ENCODE measurements around the gene NEMP2. TPM values are rescaled to one million over a fixed set of nuclear protein-coding genes. Genes with fewer than 3 reads are reported as not detected.

NEMP2 gene
- total RNA-seq, 2 donors from 2014 or later = 3.2 to 3.6 TPM

DNA sequence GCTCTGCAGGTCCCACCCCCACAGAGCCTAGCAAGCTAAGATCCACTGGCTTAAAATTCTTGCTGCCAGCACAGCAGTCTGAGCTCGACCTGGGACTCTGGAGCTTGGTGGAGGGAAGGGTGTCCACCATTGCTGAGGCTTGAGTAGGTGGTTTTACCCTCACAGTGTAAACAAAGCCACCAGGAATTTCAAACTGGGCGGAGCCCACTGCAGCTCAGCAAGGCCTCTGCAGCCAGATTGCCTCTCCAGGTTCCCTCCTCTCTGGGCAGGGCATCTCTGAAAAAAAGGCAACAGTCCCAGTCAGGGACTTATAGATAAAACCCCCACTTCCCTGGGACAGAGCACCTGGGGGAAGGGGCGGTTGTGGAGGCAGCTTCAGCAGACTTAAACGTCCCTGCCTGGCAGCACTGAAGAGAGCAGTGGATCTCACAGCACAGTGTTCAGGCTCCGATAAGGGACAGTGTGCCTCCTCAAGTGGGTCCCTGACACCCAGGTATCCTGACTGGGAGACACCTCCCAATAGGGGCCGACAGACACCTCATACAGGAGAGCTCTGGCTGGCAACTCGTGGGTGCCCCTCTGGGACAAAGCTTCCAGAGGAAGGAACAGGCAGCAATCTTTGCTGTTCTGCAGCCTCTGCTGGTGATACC, 20.0 kb upstream of the NEMP2 start:
- Histone ChIP-seq H3K36me3 (no peaks in the 10 kb centered on the region), H3K4me3 (no peak overlapping the region), H3K4me1 (ENCODE audit: control insufficient read depth in 1 of 2, low read depth in 2 of 2) (no peaks in the 10 kb centered on the region), H3K27me3 (replicated peaks; ENCODE audit: insufficient read depth) (no peaks in the 10 kb centered on the region), H3K9me3 (no peaks in the 10 kb centered on the region), H3K27ac (no peak overlapping the region)
- ATAC-seq (ENCODE audit: insufficient number of reproducible peaks, low FRiP score, low read depth) (no peak), DNase-seq (ENCODE audit: low spot score) (no peak)
- TF ChIP-seq, protein P1, sequence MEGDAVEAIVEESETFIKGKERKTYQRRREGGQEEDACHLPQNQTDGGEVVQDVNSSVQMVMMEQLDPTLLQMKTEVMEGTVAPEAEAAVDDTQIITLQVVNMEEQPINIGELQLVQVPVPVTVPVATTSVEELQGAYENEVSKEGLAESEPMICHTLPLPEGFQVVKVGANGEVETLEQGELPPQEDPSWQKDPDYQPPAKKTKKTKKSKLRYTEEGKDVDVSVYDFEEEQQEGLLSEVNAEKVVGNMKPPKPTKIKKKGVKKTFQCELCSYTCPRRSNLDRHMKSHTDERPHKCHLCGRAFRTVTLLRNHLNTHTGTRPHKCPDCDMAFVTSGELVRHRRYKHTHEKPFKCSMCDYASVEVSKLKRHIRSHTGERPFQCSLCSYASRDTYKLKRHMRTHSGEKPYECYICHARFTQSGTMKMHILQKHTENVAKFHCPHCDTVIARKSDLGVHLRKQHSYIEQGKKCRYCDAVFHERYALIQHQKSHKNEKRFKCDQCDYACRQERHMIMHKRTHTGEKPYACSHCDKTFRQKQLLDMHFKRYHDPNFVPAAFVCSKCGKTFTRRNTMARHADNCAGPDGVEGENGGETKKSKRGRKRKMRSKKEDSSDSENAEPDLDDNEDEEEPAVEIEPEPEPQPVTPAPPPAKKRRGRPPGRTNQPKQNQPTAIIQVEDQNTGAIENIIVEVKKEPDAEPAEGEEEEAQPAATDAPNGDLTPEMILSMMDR (IDR thresholded peaks at IDR 0.05) = no peak

DNA sequence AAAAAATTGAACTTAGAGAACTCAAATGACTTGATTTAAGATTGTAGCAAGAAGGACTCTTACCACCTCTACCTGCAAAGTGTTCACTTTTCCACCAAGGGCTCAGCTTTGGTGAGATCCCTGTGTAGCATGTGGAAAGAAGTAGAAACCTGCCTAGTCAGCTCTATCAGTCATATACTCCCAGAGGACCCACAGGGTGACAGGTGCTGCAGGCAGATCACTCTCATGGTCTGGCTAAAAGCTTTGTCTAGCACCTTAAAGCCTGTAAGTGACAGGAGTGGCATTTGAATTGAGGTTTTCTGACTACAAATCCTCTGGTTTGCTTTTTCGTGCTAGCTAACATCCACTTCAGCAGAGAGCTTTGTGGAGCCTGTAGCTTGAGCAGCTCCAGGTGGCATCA, 18.7 kb upstream of the NEMP2 start:
- ATAC-seq (ENCODE audit: insufficient number of reproducible peaks, low FRiP score, low read depth) = no peak
- TF ChIP-seq, protein P1 (IDR thresholded peaks at IDR 0.05) = no peak
- H3K27me3 ChIP-seq (replicated peaks; ENCODE audit: insufficient read depth) = no peaks in the 10 kb centered on the region

DNA sequence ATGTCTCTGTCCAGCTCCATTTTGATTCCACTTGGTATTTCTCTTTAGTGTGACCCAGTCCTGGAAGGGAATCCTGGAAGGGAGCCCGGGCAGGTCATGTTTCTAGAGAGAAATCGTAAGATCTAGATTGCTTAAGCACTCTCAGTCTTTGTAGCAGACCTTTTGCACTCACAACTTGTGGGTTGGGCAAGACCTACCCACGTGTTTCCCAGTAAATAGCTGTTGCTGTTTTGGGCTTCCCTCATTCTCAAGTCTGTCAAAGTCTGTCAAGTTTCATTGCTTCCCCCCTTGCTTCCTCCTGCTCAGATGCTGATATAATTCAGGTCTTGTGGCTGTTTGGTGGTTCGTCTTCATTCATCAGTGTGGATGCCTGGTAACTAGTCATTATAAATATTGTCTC, 17.4 kb upstream of the NEMP2 start:
- TF ChIP-seq, protein P1 (IDR thresholded peaks at IDR 0.05) = no peak

More for the DNA sequence above, 18.7 kb upstream of the NEMP2 start:
- Histone ChIP-seq H3K4me3 (no peak overlapping the region), H3K4me1 (ENCODE audit: control insufficient read depth in 1 of 2, low read depth in 2 of 2) (no peaks in the 10 kb centered on the region), H3K27ac (no peak overlapping the region), H3K36me3 (no peaks in the 10 kb centered on the region), H3K9me3 (no peaks in the 10 kb centered on the region)
- no peak for DNase-seq (ENCODE audit: low spot score)

DNA sequence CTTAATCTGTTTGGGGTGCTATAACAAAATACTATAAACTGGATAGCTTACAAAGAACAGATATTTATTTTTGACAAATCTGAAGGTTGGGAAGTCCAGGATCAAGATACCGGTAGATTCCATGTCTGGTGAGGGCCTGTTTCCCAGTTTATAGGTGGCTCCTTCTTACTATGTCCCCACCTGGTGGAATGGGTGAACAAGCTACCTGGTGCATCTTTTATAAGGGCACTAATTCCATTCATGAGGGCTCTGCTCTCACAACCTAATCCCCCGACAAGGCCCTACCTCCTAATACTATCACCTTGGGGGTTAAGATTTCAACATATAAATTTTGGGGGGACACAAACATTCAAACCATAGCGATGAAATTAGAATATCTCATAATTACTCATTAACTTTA, 15.6 kb upstream of the NEMP2 start:
- Histone ChIP-seq H3K36me3 (no peaks in the 10 kb centered on the region), H3K4me3 (no peak overlapping the region), H3K9me3 (no peaks in the 10 kb centered on the region), H3K4me1 (ENCODE audit: control insufficient read depth in 1 of 2, low read depth in 2 of 2) (peaks cover 0 to 6% of the 10 kb centered on the region in 2 donors), H3K27me3 (replicated peaks; ENCODE audit: insufficient read depth) (no peaks in the 10 kb centered on the region), H3K27ac (no peak overlapping the region)
- no peak for ATAC-seq (ENCODE audit: insufficient number of reproducible peaks, low FRiP score, low read depth)
- DNase-seq (ENCODE audit: low spot score) = no peak
- TF ChIP-seq, protein P1 (IDR thresholded peaks at IDR 0.05) = no peak

More for the DNA sequence above, 17.4 kb upstream of the NEMP2 start:
- H3K27ac ChIP-seq = no peak overlapping the region
- ATAC-seq (ENCODE audit: insufficient number of reproducible peaks, low FRiP score, low read depth) (no peak), DNase-seq (ENCODE audit: low spot score) (no peak)
- no peaks in the 10 kb centered on the region for H3K9me3 ChIP-seq
- H3K4me1 ChIP-seq (ENCODE audit: control insufficient read depth in 1 of 2, low read depth in 2 of 2) = no peaks in the 10 kb centered on the region
- H3K4me3 ChIP-seq = no peak overlapping the region
- no peaks in the 10 kb centered on the region for H3K36me3 ChIP-seq
- no peaks in the 10 kb centered on the region for H3K27me3 ChIP-seq (replicated peaks; ENCODE audit: insufficient read depth)

DNA sequence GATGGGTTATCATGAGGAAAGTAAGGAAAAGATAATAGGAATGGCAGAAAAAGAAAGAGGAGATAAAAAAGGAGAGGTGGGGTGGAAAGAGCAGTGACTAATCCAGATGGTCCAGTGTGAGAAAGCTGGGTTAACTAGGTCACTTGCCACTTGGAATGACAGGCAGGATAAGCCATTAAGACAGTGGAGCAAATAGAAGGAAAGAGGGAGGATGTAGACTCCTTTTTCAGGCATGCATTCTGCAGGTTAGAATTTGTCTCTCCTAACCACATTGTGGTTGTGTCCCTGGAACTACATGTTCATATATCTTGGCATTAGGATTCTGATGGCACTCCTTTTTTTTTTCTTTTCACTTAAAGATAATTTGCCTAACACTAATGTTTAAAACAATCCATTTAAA, 13.4 kb upstream of the NEMP2 start:
- no peaks in the 10 kb centered on the region for H3K9me3 ChIP-seq
- TF ChIP-seq, protein P1 (IDR thresholded peaks at IDR 0.05) = no peak
- H3K27ac ChIP-seq = no peak overlapping the region
- no peak for DNase-seq (ENCODE audit: low spot score)
- H3K27me3 ChIP-seq (replicated peaks; ENCODE audit: insufficient read depth) = no peaks in the 10 kb centered on the region
- peaks cover 0 to 6% of the 10 kb centered on the region in 2 donors for H3K4me1 ChIP-seq (ENCODE audit: control insufficient read depth in 1 of 2, low read depth in 2 of 2)
- ATAC-seq (ENCODE audit: insufficient number of reproducible peaks, low FRiP score, low read depth) = no peak
- no peaks in the 10 kb centered on the region for H3K36me3 ChIP-seq
- H3K4me3 ChIP-seq = no peak overlapping the region

Data from thoracic aorta (tissue), 2 donors.